GM12878 (cell line): ENCODE data around the gene OR5J2. TPM values are rescaled to one million over a fixed set of nuclear protein-coding genes. Genes with fewer than 3 reads are reported as not detected.
"Not testable (repeated sequence)": the region's sequence is repeated elsewhere in the genome, so short reads cannot be mapped to it uniquely, and the experiment has no call there.

Experiments used
- ATAC-seq: fragments of 200-7000 bp; cut with Tn5 transposase; 3 replicates; pipeline ENCODE4 v1.9.1; 2020; ENCODE audit warnings: mild to moderate bottlenecking, moderate library complexity
- Bru-seq: library from RNA; stranded (reverse); fragments of 400-500 nt; gene quantifications from one replicate; lab custom pipeline; 2021; lab: Mats Ljungman, UMichigan
- BruChase-seq, 2 experiments: library from RNA; stranded (reverse); fragments of 400-500 nt; gene quantifications; one replicate each; lab custom pipeline; 2021; lab: Mats Ljungman, UMichigan
- BruUV-seq: library from RNA; stranded (reverse); fragments of 400-500 nt; replicated peaks from 2 replicates; lab custom pipeline; 2021; lab: Mats Ljungman, UMichigan
- CTCF ChIA-PET: fragments of 300-600 bp; sonication (Branson Sonifier 250); formaldehyde crosslinking; extraction: SDS; loops from one replicate; lab custom pipeline; 2021; ENCODE audit warnings: inconsistent platforms; lab: Yijun Ruan, JAX
- POLR2A ChIA-PET: fragments of 350-600 bp; formaldehyde crosslinking; extraction: SDS; loops from one replicate; lab custom pipeline; 2021; ENCODE audit warnings: inconsistent platforms; lab: Charles Lee
- RAD21 ChIA-PET: fragments of 300-600 bp; sonication (Branson Sonifier 250); formaldehyde crosslinking; loops from one replicate; lab custom pipeline; 2023; ENCODE audit warnings: antibody characterized with exemption; ENCODE audit not compliant: unreplicated experiment; lab: Charles Lee
- SMC1A ChIA-PET: fragments of 300-600 bp; sonication (Branson Sonifier 250); formaldehyde crosslinking; loops from one replicate; lab custom pipeline; 2023; ENCODE audit not compliant: unreplicated experiment, uncharacterized antibody; lab: Charles Lee
- DNase-seq: peaks from one replicate; pipeline ENCODE4 v3.0.0-alpha.2; 2011; ENCODE audit warnings: low read depth, low spot score
- FAIRE-seq: peaks from 3 replicates; lab custom pipeline; 2011; peaks lifted over from hg19 to GRCh38; lab: Jason Lieb, UNC
- H2AFZ ChIP-seq: 2 replicates; pipeline ENCODE4 v1.6.0; 2011; ENCODE audit warnings: low read depth, low read length, control low read depth; ENCODE audit not compliant: control insufficient read depth
- H3K27ac ChIP-seq: 2 replicates; pipeline ENCODE4 v1.5.1; 2011; ENCODE audit warnings: control low read depth; ENCODE audit not compliant: control insufficient read depth, insufficient read depth
- H3K27me3 ChIP-seq, 2 experiments: replicated peaks in 1 of 2; 2 replicates each; pipeline versions ENCODE4 v1.6.0 to v1.6.1; 2011; ENCODE audit warnings: low read length in 1 of 2; ENCODE audit not compliant: control insufficient read depth in 2 of 2, insufficient read depth in 2 of 2
- H3K36me3 ChIP-seq, 2 experiments: 2 replicates each; pipeline ENCODE4 v1.5.1; 2011; ENCODE audit warnings: low read length in 1 of 2; ENCODE audit not compliant: control insufficient read depth in 2 of 2, insufficient read depth in 2 of 2
- H3K4me1 ChIP-seq: 2 replicates; pipeline ENCODE4 v1.6.1; 2011; ENCODE audit warnings: mild to moderate bottlenecking, low read length, moderate library complexity, mixed read lengths; ENCODE audit not compliant: control insufficient read depth, insufficient read depth
- H3K4me2 ChIP-seq: 2 replicates; pipeline ENCODE4 v1.6.0; 2011; ENCODE audit warnings: control low read depth; ENCODE audit not compliant: control insufficient read depth, insufficient read depth
- H3K4me3 ChIP-seq: fragments of 200-600 bp; sonication (generic); 2 replicates; pipeline ENCODE4 v1.5.1; 2016
- H3K79me2 ChIP-seq: 2 replicates; pipeline ENCODE4 v1.6.0; 2011; ENCODE audit warnings: low read length; ENCODE audit not compliant: control insufficient read depth, insufficient read depth
- H3K9ac ChIP-seq: 2 replicates; pipeline ENCODE4 v1.8.0; 2011; ENCODE audit warnings: low read length, control low read depth, mixed read lengths; ENCODE audit not compliant: control insufficient read depth, insufficient read depth
- H3K9me3 ChIP-seq: replicated peaks from 3 replicates; pipeline ENCODE4 v1.5.1; 2011; ENCODE audit warnings: mild to moderate bottlenecking, low read length; ENCODE audit not compliant: control insufficient read depth, insufficient read depth
- H4K20me1 ChIP-seq: 2 replicates; pipeline ENCODE4 v1.6.0; 2011; ENCODE audit not compliant: control insufficient read depth, insufficient read depth
- GABPA ChIP-seq: IDR thresholded peaks from 2 replicates; pipeline ENCODE4 v1.6.1; 2014; ENCODE audit warnings: antibody characterized with exemption, low read depth, mild to moderate bottlenecking, inconsistent platforms
- HCFC1 ChIP-seq: fragments of 150-350 bp; IDR thresholded peaks from 2 replicates; pipeline ENCODE4 v1.6.1; 2014; ENCODE audit warnings: low read length
- NFYB ChIP-seq: IDR thresholded peaks from 2 replicates; pipeline ENCODE4 v1.6.1; 2011; ENCODE audit warnings: low read depth, mild to moderate bottlenecking, low read length, improper control_type of control experiment, moderate library complexity; ENCODE audit not compliant: insufficient read depth
- RCOR1 ChIP-seq: conservative IDR thresholded peaks from 2 replicates; pipeline ENCODE4 v1.6.1; 2012; ENCODE audit warnings: low read depth, low read length, improper control_type of control experiment
- SIX5 ChIP-seq: IDR thresholded peaks from 2 replicates; pipeline ENCODE4 v1.6.1; 2011; ENCODE audit warnings: mild to moderate bottlenecking, low read depth, low read length, moderate library complexity; ENCODE audit not compliant: severe bottlenecking
- SUZ12 ChIP-seq: fragments of 200-600 bp; sonication (generic); IDR thresholded peaks from one replicate; pipeline ENCODE4 v1.6.1; 2018; ENCODE audit warnings: antibody characterized with exemption, mild to moderate bottlenecking; ENCODE audit not compliant: unreplicated experiment
- ZNF217 ChIP-seq: fragments of 450-650 bp; IDR thresholded peaks from 2 replicates; pipeline ENCODE4 v1.6.1; 2017; ENCODE audit warnings: antibody characterized with exemption, mild to moderate bottlenecking
- WGBS: methylation state at CpG from one replicate; pipeline ENCODE4 v1.1.6; 2016; ENCODE audit warnings: low lambda C conversion rate; ENCODE audit not compliant: insufficient replicate concordance, insufficient coverage; ENCODE audit errors: missing lambda C conversion rate; 5-methylcytosine and 5-hydroxymethylcytosine counted together
- in situ Hi-C: fragments of 300-500 bp; cut with MboI; formaldehyde crosslinking; loops from 9 replicates; pipeline ENCODE4 v1.14.3; 2018; ENCODE audit warnings: mixed read lengths
- intact Hi-C: fragments of 100-400 bp; cut with micrococcal nuclease; formaldehyde crosslinking; loops from one replicate; pipeline ENCODE4 v1.14.2; 2022; ENCODE audit not compliant: unreplicated experiment
- long read RNA-seq, 2 experiments: library from polyadenylated mRNA; unstranded; transcript quantifications; one replicate each; pipeline ENCODE4 v2.0.0, GENCODE V29; 2019 to 2020
- polyA minus RNA-seq, 3 experiments: library from RNA; depleted of rRNA, polyadenylated mRNA; stranded (reverse); fragments of >200 nt; gene quantifications; 2 replicates each; pipeline ENCODE4 v1.2.3, GENCODE V29; 2011
- polyA plus RNA-seq, 11 experiments: library from polyadenylated mRNA; depleted of rRNA in 4 of 11; unstranded in 6 of 11; stranded (reverse) in 5 of 11; fragments of >200 nt; fragmentation: Nextera tagmentation in 4 of 11; fragmentation: Illumina TruSeq in 1 of 11; extraction: Ambion mirVana in 4 of 11; extraction: Trizol in 1 of 11; gene quantifications; 1 replicate in 1 of 11; 2 replicates in 10 of 11; pipeline versions ENCODE4 v1.2.1 to v1.2.3, GENCODE V29; 2011 to 2016; ENCODE audit warnings: inconsistent platforms in 2 of 11, missing spikeins in 2 of 11, low read depth in 1 of 11
- total RNA-seq, 4 experiments: library from RNA; depleted of rRNA in 3 of 4; stranded (reverse); fragments of >200 nt in 3 of 4; fragmentation: Illumina TruSeq in 1 of 4; extraction: Trizol in 1 of 4; gene quantifications; 2 replicates each; pipeline versions ENCODE4 v1.2.1 to v1.2.3, GENCODE V29; 2013 to 2021

OR5J2 gene
- not detected in 2 replicates for total RNA-seq (2013; cell fraction: nucleolus; rRNA removed)
- total RNA-seq (2014; rRNA removed) (not detected in 2 replicates), total RNA-seq (2014; rRNA removed; fragmentation: Illumina TruSeq; extraction: Trizol) (not detected in 2 replicates), total RNA-seq (2021) (not detected in 2 replicates), polyA plus RNA-seq (2011; rRNA removed) (not detected in 2 replicates), polyA plus RNA-seq (2014; fragmentation: Illumina TruSeq; extraction: Trizol) (not detected in 2 replicates), polyA plus RNA-seq (2014; fragmentation: Nextera tagmentation; extraction: Ambion mirVana) (not detected), polyA plus RNA-seq (2014; rRNA removed) (not detected in 2 replicates), polyA plus RNA-seq (2016; fragmentation: Nextera tagmentation; extraction: Ambion mirVana) (not detected), polyA minus RNA-seq (2011; rRNA and poly(A)+ RNA removed) (not detected in 2 replicates), Bru-seq, nascent RNA (not detected), BruChase-seq, experiment 1, labeled RNA remaining after a 6-hour chase (not detected), BruChase-seq, experiment 2, labeled RNA remaining after a 2-hour chase (not detected)
- polyA plus RNA-seq (2011; ENCODE audit: low read depth) = not detected
- not detected in 2 replicates for polyA plus RNA-seq (2011; cell fraction: cytosol; rRNA removed)
- not detected in 2 replicates for polyA plus RNA-seq (2011; cell fraction: nucleus; rRNA removed)
- polyA plus RNA-seq (2012) = not detected in 2 replicates
- polyA minus RNA-seq (2011; cell fraction: cytosol; rRNA and poly(A)+ RNA removed) = not detected in 2 replicates
- not detected in 2 replicates for polyA minus RNA-seq (2011; cell fraction: nucleus; rRNA and poly(A)+ RNA removed)
- long read RNA-seq, experiment 1 = 0 reads
- long read RNA-seq, experiment 2 = 0 reads

- intact Hi-C loops = no loop called here
- in situ Hi-C loops = no loop called here
- Histone ChIP-seq H3K4me1 (no peaks in the 10 kb centered on the region), H3K9ac (no peak within 1 kb of the TSS), H3K4me2 (no peak within 1 kb of the TSS), H2AFZ (no peak within 1 kb of the TSS), H3K36me3 (no peaks in the 10 kb centered on the region), H3K79me2 (no peaks in the 10 kb centered on the region), H3K4me3 (no peak within 1 kb of the TSS)
- 0% methylated on average over 1 of the region's 1 CpG for WGBS
- ChIA-PET SMC1A (no interaction called here), RAD21 (no interaction called here), CTCF (interaction anchor here (1.0 kb wide), 1 partner anchor 10 kb away, joined by 4 read pairs; no protein-coding TSS in a partner anchor)
- DNase-seq (no peak), ATAC-seq (no peak)
- BruUV-seq = no TSS peak
- no peak for TF ChIP-seq HCFC1
- no peak for TF ChIP-seq RCOR1
- TF ChIP-seq, all 136 proteins: peak for 0
- no peaks in the 10 kb centered on the region for H3K27me3 ChIP-seq
- POLR2A ChIA-PET = no interaction called here
- H3K27ac ChIP-seq = no peak within 1 kb of the TSS
- no peak for FAIRE-seq
- no peaks in the 10 kb centered on the region for H3K9me3 ChIP-seq
- no peaks in the 10 kb centered on the region for H4K20me1 ChIP-seq
Measured at GRCh38 chr11:56176318-56176717, at the start of gene OR5J2. OR5J2 (plus strand) TSS chr11:56176618; CDS start chr11:56176618, 0 bp downstream.

- RAD21 ChIA-PET = no interaction called here
- POLR2A ChIA-PET = no interaction called here
- in situ Hi-C loops (no loop called here), intact Hi-C loops (no loop called here)
- TF ChIP-seq SUZ12 = no peak
- TF ChIP-seq NFYB = no peak
- no peak for TF ChIP-seq ZNF217
- TF ChIP-seq SIX5 = no peak
- TF ChIP-seq GABPA = no peak
- no peak for ATAC-seq
- DNase-seq = no peak
- Histone ChIP-seq H3K79me2 (no peaks in the 10 kb centered on the region), H2AFZ (no peak within 1 kb of the TSS), H3K27ac (no peak within 1 kb of the TSS), H3K9me3 (no peaks in the 10 kb centered on the region), H3K4me1 (no peaks in the 10 kb centered on the region), H3K36me3 (no peaks in the 10 kb centered on the region), H3K4me2 (no peak within 1 kb of the TSS), H3K9ac (no peak within 1 kb of the TSS), H4K20me1 (no peaks in the 10 kb centered on the region), H3K27me3 (no peaks in the 10 kb centered on the region), H3K4me3 (no peak within 1 kb of the TSS)
- SMC1A ChIA-PET = no interaction called here
- FAIRE-seq = no peak
- CTCF ChIA-PET = no interaction called here
- no TSS peak for BruUV-seq
Measured at GRCh38 chr11:56140151-56140661, 36.2 kb upstream of the OR5J2 start, which contains the start of gene OR8J3. OR8J3 (minus strand) TSS chr11:56140201; CDS start chr11:56137718, 2,483 bp downstream.

GRCh38 chr11:56143681-56144080 is 32.7 kb upstream of the OR5J2 start:
- WGBS = 70% methylated on average over 12 of the region's 30 CpGs
- H3K9me3 ChIP-seq, H3K9ac ChIP-seq, H3K27ac ChIP-seq, ATAC-seq, BruUV-seq, CTCF ChIA-PET, RAD21 ChIA-PET, H3K27me3 ChIP-seq, H3K36me3 ChIP-seq, intact Hi-C loops, in situ Hi-C loops, H3K4me2 ChIP-seq, H3K79me2 ChIP-seq, H3K4me3 ChIP-seq, H4K20me1 ChIP-seq, FAIRE-seq, POLR2A ChIA-PET, H3K4me1 ChIP-seq, H2AFZ ChIP-seq, DNase-seq, SMC1A ChIA-PET: not testable (repeated sequence)
